ENCODE measurements around the gene PCSK6.

Gene PCSK6

DNA sequence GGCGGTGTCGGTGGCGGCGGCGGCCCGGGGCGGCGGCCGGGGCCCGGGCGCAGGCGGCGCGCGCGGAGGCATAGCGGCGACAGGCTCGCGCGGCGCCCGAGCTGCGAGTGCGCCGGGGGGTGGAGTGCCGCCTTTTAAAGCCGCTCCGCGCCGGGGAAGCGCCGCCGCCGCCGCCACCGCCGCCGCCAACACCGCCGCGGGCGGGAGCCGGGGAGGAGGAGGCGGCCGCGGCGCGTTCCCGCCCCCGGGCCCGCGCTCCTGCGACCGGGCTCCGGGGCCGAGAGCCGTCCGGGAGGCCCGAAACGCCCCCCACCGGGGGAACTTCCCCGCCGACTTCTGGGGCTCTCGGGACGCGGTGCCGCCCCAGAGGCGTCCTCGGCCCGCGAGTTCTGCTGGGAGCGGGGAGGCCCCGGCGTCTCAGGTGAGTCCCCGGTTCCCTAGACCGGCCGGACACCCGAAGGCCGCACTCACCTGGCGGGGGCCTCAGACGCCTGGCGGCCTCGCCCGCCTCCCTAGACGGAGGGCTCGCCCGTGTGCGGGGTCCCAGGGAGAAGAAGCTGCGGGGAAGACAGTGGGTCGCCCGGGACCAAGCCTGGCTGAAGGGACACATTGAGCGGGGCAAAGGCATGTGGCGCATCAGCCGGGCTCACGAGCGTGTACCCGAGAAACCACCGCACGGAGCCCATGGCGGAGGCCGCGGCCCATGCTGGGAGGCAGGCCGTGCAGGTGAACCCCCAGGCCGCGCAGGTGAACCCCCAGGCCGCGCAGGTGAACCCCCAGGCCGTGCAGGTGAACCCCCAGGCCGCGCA is at the start of gene PCSK6:
Gene PCSK6 (minus strand): TSS at position 109 of the 809 bp plus-strand sequence. CDS start 37 bp downstream, at position 72.
- DNase-seq (ENCODE audit: low spot score) = peak; percentile 43
- no peak within 1 kb of the TSS for H3K27ac ChIP-seq
- TF ChIP-seq, protein P1, sequence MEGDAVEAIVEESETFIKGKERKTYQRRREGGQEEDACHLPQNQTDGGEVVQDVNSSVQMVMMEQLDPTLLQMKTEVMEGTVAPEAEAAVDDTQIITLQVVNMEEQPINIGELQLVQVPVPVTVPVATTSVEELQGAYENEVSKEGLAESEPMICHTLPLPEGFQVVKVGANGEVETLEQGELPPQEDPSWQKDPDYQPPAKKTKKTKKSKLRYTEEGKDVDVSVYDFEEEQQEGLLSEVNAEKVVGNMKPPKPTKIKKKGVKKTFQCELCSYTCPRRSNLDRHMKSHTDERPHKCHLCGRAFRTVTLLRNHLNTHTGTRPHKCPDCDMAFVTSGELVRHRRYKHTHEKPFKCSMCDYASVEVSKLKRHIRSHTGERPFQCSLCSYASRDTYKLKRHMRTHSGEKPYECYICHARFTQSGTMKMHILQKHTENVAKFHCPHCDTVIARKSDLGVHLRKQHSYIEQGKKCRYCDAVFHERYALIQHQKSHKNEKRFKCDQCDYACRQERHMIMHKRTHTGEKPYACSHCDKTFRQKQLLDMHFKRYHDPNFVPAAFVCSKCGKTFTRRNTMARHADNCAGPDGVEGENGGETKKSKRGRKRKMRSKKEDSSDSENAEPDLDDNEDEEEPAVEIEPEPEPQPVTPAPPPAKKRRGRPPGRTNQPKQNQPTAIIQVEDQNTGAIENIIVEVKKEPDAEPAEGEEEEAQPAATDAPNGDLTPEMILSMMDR (conservative IDR thresholded peaks at IDR 0.05; ENCODE audit: low read depth) = no peak
- POLR2A ChIA-PET (ENCODE audit: low non-redundant PET) = no interaction called here
- CTCF ChIA-PET = interaction anchor here (0.9 kb wide), 1 partner anchor 190 kb away, joined by 3 read pairs; no protein-coding TSS in a partner anchor

DNA sequence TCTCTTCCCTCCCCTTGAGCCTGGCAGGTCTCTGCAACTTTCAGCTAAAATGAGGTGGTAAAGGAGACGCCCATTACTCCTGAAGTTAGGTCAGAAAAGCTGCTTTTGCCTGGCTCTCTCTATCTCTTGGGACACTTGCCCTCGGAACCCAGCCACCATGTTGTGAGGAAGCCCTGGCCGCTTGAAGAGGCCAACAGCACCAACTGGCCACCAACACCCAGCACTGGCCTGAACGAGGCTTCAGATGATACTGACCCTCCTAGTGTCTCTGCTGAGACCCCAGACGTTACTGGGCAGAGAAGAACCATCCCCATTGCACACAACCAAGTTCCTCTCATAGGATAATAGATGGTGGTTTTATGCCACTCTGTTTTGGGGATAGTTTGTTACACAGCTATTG is 49.5 kb upstream of the PCSK6 start:
- POLR2A ChIA-PET (ENCODE audit: low non-redundant PET) = no interaction called here
- CTCF ChIA-PET = no interaction called here
- H3K27ac ChIP-seq = no peak overlapping the region
- no peak for DNase-seq (ENCODE audit: low spot score)
- TF ChIP-seq, protein P1 (conservative IDR thresholded peaks at IDR 0.05; ENCODE audit: low read depth) = no peak

DNA sequence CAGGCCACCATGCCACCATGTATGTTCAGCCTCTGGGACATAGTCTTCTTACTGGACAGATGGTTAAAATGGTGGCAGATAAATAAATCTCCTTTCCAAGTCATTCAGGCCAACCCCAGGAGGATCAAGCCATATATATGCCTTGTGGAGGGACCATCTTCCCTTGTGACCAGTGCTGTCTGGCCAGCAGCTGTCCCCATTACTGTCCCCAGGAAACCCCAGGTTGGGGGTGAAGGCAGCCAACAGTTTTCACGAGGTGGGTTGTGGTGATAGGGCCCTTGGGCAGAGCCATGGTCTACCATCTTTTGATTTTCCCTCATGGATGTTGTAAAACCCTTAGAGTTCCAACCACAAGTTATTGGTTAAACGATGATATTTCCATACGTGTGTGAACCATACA is 48.7 kb upstream of the PCSK6 start:
- CTCF ChIA-PET = no interaction called here
- POLR2A ChIA-PET (ENCODE audit: low non-redundant PET) = no interaction called here
- no peak overlapping the region for H3K27ac ChIP-seq

DNA sequence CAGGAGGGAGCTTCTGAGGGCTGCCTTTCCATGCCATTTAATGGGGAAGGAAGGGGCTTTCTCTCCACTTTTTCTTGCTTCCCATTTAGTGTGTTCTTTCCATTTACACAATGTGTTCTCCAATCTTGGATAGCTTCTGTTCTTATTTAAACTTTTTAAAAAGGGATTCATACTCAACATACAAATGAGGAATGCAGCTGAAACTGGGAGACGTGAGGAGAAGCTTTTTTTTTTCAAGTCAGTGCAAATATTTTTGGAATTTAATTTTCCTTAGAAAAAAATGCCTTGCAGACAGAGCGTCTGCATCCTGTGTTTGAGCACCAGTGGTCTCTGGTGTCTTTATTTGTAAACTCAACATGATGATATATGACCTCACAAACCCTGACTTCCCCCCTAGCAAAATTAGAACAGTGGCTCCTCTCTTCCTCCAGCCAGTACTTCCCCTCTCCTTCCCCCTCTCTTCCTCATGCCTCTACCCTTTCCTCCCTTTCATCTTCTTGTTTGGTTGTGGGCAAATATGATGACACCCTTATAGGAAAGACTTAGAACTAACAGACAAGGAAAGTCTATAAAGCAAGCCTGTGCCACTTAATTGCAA is 48.1 kb upstream of the PCSK6 start:
- CTCF ChIA-PET = no interaction called here
- H3K27ac ChIP-seq = no peak overlapping the region
- TF ChIP-seq, protein P1 (conservative IDR thresholded peaks at IDR 0.05; ENCODE audit: low read depth) = no peak
- POLR2A ChIA-PET (ENCODE audit: low non-redundant PET) = no interaction called here
- DNase-seq (ENCODE audit: low spot score) = no peak

More for the DNA sequence above, 48.7 kb upstream of the PCSK6 start:
- TF ChIP-seq, protein P1 (conservative IDR thresholded peaks at IDR 0.05; ENCODE audit: low read depth) = no peak
- DNase-seq (ENCODE audit: low spot score) = no peak

DNA sequence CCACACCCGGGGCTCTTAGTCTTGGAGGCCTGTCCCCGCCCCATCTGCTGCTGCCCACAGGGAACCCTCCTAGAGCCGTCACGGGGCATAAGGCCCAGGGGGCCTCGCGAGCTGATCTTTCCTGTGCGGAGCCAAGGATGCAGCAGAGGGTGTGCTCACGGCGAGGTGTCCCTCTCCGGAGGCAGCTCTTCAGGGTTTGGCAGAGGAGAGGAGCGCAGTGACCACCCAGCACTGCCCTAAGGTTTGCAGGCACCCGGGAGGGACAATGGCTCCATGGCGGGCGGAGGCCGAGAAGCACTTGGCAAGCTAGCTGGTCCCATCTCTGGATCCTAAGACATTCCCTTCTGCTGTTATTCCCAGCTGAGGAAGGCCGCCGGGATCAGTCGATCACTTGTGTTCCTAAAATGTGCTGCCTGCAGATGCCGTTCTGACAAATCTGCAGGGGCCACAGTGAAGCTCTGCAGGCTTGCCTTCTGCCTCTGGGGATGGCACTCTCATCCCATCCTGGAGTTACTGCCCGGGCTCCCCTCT is 47.4 kb upstream of the PCSK6 start:
- DNase-seq (ENCODE audit: low spot score) = no peak
- no peak overlapping the region for H3K27ac ChIP-seq
- TF ChIP-seq, protein P1 (conservative IDR thresholded peaks at IDR 0.05; ENCODE audit: low read depth) = no peak
- CTCF ChIA-PET = no interaction called here
- POLR2A ChIA-PET (ENCODE audit: low non-redundant PET) = no interaction called here

DNA sequence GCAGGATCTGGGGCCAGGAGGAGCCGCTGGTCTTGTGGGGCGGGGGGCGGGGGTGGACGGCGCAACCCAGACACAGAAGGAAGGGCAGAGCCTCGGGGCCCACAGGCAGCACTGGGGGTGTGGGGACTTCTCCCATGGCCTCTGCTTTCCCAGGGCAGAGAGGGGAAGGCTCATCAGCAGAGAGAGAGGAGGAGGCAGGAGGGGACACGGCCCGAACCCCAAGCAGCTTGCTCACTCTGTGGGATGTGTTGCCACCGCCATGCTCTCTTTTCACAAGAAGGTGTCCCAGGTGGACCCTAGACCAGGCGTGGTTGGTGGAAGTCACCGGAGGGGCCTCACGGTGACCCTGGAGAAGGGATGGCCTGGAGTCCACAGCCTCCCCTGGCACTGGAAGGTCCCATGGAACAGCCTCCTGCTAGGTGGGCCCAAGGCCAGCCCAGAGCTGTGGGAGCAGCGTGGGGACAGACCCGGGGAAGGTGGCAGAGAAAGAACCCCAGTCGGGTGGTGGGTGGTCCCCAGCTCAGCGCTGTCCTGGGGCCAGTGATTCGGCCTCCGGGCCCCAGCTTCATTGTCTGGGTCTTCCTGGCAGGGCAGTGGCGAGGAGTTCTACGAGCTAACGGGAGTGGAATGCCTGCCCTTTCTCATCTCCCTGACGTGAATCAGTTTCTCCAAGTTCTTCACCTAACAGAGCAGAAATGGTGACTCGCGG is 46.8 kb upstream of the PCSK6 start:
- POLR2A ChIA-PET (ENCODE audit: low non-redundant PET) = no interaction called here
- CTCF ChIA-PET = no interaction called here
- no peak for DNase-seq (ENCODE audit: low spot score)
- H3K27ac ChIP-seq = no peak overlapping the region
- TF ChIP-seq, protein P1 (conservative IDR thresholded peaks at IDR 0.05; ENCODE audit: low read depth) = no peak
